Inflammatory macrophage treated with lipopolysaccharide for 1 hour (primary cell): ENCODE measurements around the gene MINAR2.

Source experiments
- DNase-seq, 2 donors: peaks; one replicate each; pipeline ENCODE4 v3.0.0-alpha.2; 2020 to 2022

Gene MINAR2

GRCh38 chr5:129773376-129773775 lies 25.5 kb downstream of the MINAR2 start:
- no peak for DNase-seq

GRCh38 chr5:129781594-129781993 lies 33.7 kb downstream of the MINAR2 start:
- DNase-seq = no peak

GRCh38 chr5:129803403-129803802 lies 55.5 kb downstream of the MINAR2 start:
- no peak for DNase-seq

GRCh38 chr5:129804705-129805104 lies 56.8 kb downstream of the MINAR2 start:
- DNase-seq = no peak

- no peak for DNase-seq
These were observed 59.4 kb downstream of the MINAR2 start for GRCh38 chr5:129807162-129807814.
